ENCODE results near the gene LTBP4.

GRCh38 chr19:40585982-40586422 lies 15.2 kb upstream of the LTBP4 start:
- TF ChIP-seq, protein P1, sequence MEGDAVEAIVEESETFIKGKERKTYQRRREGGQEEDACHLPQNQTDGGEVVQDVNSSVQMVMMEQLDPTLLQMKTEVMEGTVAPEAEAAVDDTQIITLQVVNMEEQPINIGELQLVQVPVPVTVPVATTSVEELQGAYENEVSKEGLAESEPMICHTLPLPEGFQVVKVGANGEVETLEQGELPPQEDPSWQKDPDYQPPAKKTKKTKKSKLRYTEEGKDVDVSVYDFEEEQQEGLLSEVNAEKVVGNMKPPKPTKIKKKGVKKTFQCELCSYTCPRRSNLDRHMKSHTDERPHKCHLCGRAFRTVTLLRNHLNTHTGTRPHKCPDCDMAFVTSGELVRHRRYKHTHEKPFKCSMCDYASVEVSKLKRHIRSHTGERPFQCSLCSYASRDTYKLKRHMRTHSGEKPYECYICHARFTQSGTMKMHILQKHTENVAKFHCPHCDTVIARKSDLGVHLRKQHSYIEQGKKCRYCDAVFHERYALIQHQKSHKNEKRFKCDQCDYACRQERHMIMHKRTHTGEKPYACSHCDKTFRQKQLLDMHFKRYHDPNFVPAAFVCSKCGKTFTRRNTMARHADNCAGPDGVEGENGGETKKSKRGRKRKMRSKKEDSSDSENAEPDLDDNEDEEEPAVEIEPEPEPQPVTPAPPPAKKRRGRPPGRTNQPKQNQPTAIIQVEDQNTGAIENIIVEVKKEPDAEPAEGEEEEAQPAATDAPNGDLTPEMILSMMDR (IDR thresholded peaks at IDR 0.05): no peak
- TF ChIP-seq EZH2 (IDR thresholded peaks at IDR 0.05; ENCODE audit: borderline replicate concordance, insufficient read depth, low read depth, low read length, poor library complexity, severe bottlenecking): no peak
